Measurements from ENCODE around the gene SDK1.
"Not testable (repeated sequence)": the region's sequence is repeated elsewhere in the genome, so short reads cannot be mapped to it uniquely, and the experiment has no call there.

SDK1 gene

GRCh38 chr7:3941706-3942105, 640.7 kb downstream of the SDK1 start:
- DNase-seq, result not testable (repeated sequence)

GRCh38 chr7:3942276-3942675, 641.2 kb downstream of the SDK1 start:
- DNase-seq, result no peak

DNA sequence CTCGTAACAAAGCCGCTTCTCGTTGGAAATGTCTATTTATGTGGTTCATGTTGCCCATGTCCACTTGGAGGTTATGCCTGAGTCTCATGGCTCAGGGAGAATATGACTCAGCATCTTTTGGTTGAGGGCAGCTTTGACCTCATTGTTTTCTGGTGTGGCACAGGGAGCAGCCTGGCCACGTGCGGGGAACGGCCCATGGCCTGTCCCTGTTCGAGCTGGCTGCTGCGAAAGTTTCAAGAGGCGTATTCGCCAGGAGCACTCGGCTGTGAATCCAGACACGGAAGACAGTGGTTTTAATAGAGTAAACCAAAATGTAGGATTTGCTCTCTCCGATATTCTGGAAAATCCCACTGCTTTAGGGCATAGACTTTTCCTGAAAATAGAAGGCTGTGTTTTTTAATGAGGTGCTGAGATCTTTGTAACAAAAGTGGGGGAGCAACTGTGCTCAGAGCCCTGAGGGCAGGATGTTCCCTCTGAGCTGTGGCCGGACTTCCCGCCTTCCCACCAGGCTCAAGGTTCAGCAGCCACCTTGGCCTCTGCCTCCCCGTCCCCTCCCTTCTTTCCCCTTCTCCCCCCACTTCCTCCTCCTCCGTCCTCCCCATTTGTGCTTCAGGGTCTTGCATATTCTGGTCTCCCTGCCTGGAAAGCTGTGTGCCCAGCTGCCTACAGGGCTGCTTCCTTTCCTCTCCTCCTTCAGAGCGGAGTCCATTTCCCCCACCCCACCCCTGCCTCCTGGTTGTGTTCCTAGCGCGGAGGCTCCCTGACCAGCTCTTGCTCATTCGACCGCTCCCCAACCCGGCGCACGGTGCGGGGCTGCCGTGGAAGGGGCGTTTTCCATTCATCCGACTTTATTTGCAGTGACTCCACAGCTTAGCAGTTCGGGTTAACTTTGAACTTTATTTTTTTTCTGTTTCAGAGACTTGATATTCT, 642.0 kb downstream of the SDK1 start:
- no peak for DNase-seq

DNA sequence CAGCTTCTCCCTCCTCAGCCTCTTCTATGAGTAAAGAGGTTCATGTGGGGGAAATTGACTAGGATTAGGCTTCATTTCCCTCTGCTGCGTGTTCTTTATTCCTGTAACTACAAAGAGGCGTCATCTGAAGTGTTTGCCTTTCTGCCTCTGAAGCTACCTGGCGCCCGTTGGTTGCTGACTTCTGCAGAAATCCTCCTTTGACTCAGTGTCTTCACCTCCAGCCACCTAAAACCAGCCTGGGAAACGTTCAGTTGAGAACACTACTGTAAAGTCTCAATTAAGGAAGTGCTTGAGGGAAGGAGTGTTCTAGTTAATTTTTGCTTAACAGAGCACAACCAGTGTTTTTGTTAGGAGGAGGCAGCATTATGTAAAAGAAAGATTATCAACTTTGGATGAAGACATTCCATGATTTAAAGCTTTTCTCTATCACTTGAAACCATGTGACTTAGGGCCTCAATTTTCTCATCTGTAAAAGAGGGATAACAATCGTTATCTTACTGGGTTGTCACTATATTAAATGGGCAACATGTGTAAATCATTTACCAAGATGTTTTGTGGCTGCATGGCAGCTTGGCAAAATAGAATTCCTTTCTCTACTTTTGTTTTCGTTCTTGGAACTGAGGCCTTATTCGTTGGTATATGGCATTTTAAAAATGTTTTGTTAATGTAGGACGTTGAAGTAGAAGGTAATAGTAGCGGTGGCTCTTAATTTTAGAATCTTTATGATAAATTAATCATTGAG, 642.9 kb downstream of the SDK1 start:
- DNase-seq, result no peak

- DNase-seq, result no peak
Measured at GRCh38 chr7:3949242-3949640, 648.2 kb downstream of the SDK1 start.

GRCh38 chr7:3950249-3950648, 649.2 kb downstream of the SDK1 start:
- no peak for DNase-seq

GRCh38 chr7:3951316-3952055, 650.4 kb downstream of the SDK1 start:
- DNase-seq, result no peak

DNA sequence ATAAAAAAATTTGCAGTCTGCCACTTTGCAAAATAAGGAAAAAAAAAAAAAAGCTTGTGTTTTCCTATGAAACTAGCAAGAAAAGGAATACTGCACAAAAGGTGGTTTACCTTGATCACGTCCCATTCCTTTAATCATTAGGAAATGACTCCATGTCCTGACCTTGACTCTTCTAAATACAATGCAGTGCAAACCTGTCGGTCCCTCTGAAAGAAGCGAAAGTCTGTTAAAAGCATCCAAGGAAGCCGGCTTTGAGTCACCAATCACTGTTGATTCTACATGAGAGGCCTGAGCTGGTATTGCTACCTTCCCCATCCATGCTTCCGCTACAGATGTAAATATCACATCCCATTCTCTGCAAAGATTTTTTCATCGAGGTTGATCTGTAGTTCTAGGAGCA, 652.1 kb downstream of the SDK1 start:
- DNase-seq, result no peak

DNA sequence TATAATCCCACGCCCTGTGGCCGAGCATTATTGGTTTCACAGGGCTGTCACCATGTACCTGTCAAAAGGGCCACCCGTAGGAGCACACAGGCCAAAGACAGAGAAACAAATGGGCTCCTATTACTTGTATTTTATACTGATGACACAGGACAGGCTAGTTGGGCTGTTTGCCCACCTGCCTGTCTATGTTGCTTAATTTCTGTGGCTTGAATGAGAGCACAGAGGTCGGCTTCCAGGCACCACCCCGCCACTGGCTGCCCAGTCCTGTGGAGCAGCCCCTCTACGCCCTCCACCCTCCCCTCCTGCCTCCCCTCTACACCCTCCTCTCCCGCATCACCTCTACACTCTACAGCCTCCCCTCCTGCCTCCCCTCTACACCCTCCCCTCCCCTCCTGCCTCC, 652.9 kb downstream of the SDK1 start:
- DNase-seq, result no peak

GRCh38 chr7:3955026-3955425, 654.0 kb downstream of the SDK1 start:
- DNase-seq, result no peak

- DNase-seq, result no peak
Measured at GRCh38 chr7:3955751-3956696, 655.0 kb downstream of the SDK1 start.

- DNase-seq, result no peak
Measured at GRCh38 chr7:3956949-3957348, 655.9 kb downstream of the SDK1 start.

DNA sequence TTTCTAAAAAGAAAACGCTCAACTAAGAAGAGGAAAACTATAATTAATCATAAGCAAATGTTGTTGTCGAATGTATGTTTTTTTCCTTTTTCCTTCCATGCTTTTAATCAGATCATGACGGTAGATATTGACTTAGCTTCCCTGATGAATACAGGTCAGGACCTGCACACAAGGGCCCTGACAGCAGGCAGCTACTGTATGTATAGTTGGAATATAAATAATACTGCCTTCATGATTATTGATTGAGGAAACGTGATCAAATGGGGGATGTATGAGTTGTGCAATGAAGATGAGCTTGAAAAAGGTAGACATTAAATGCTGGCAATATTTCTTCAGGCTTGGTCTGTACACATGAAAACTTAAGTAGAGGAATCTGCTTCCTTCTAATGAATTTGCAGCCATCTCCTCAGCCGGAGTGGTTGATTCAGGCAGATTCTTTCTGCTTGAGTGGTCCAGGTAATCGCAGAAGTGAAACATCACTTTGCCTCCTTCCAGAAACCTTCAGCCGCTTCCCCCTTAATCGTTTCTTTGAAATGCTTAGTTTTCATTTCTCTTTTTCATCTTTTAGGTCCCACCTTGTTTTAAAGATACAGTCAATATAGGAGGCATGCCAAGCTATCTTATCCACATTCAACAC, 656.5 kb downstream of the SDK1 start:
- DNase-seq, result no peak

DNA sequence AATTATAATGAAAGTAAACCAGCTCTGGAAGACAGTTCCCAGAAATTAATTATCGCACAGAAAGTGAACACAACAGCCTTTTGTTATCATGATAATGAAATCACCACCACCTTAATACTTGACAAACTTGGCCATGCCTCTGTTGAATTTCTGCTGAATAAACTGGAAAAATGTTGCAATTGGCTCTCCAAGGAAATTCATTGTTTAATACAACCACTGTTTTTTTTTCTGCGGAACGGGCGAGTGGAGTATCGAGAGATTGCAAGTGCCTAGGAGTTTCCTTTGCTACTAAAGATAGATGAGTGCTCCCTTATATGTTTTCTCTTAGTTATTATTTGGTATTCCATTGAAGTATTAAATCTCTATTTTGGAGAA, 657.0 kb downstream of the SDK1 start:
- no peak for DNase-seq

DNA sequence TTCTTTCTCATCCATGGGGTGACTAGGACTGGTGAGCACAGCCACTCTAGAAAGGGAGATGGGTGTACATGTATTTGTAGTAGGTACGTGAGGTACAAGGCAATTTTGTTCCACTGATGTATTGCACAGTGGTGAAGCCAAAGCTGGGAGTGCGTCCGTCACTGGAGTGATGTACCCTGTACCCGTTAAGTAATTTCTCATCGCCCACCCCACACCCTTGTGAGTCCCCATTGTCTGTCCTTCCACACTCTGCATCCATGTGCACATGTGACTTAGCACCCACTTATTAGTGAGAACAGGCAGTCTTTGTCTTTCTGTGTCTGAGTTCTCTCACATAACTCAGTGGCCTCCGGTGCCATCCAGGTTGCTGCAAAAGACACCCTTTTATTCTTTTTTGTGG, 658.3 kb downstream of the SDK1 start:
- DNase-seq, result no peak

DNA sequence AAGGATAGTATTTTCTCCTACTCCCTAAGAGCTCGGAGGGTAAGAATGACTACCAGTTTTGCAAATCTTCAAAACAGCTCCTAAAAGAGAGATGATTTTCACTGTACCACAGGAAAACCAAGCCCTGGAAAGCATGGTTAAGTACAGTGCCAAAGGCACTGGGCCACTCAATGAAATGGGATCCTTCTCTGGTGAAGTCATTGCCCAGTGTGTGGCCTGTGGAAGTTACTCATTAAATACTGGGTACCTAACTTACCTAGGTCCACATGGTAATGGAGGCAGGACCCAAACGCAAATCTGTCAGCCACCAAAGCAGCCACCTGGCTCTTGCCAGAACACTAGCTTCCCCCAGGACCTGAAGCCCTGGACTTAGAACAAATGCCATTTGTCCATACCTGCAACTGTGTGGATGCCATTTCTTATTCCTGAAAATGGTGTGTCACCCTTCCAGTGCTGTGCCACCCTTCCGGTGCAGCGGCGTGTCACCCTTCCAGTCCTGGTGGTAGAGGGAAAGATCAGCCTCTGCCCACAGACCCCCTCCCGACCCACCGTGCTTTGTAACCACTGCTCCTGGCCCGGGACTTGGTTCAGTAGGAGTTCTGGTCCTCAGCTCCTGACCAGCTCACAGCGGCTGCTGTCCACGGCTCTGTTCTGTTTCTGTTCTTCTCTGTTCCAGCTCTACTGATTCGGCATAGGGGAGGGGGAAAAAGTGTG, 659.2 kb downstream of the SDK1 start:
- no peak for DNase-seq

- no peak for DNase-seq
Measured at GRCh38 chr7:3960942-3961341, 659.9 kb downstream of the SDK1 start.

GRCh38 chr7:3961857-3962503, 660.9 kb downstream of the SDK1 start:
- no peak for DNase-seq

- not testable (repeated sequence) for DNase-seq
Measured at GRCh38 chr7:3963768-3964167, 662.7 kb downstream of the SDK1 start.

DNA sequence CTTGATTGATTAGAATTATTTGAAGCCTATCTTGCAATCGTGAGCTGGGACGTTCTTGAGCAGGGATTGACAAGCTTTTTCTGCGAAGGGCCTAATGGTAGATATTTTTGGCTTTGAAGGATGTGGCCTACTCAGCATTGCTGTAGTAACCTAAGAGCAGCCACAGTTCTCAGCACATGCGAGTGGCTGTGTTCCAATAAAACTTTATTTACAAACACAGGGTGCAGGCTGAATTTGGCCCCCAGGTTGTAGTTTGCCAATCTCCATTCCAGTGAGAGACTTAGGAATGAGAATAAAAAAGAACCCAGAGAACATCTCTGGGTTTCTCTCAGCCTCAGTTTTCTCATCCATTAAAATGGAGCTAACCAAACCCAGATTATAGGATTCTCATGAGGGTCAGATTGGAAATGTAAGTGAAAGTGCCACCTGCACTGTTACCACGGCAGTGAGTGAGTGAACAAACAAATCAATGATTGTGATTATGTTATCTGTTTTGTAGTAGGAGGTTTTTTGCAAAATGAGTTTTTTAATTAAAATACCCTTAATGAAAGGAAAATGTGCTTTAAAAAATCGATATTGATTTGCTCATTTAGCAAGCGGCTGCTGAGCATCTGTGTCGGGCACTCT, 664.0 kb downstream of the SDK1 start:
- no peak for DNase-seq

Data from CD4-positive, alpha-beta T cell treated with Interleukin-17A for 1 hour (primary cell).